Measurements from ENCODE around the gene MOV10. TPM values are rescaled to one million over a fixed set of nuclear protein-coding genes. Genes with fewer than 3 reads are reported as not detected.

The MOV10 gene
- total and polyA plus RNA-seq, 2 of the 13 experiments (the other 11 are each of a cell fraction or from before 2014, with no cell fraction given) = 56.4 to 58.2 TPM

DNA sequence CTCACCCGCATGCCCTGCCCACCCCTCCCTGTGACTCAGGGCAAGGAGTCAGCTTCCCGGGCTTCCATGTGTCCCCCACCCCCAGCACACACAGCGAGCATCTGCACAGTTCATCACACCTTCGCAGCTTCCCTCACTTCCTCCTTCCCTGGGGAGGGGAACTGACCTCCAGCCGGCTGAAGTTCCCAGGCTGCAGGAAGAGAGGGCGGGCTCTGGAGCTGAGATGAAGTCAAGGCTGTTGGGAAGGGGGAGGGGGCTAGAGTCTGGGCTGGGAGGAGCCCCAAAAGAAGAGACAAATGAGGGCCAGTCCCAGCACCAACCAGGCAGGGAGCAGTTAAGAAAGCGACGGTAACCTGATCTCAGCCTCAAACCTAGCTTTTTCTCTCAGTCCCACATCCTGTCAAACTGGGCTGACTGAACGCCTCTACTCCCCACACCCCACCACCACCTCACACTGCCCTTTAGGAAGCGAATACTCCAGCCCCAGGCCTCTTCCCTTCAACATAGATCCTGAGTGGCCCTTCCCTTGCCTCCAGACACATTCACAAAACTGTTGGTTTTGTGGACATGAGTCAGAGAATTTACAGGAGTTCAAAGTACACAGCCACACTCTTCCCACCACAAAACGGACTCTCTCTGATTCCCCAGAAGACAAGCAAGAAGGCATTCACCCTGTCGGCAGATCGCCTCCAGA, 30.6 kb downstream of the MOV10 start (continued):
- TF ChIP-seq, protein P1, sequence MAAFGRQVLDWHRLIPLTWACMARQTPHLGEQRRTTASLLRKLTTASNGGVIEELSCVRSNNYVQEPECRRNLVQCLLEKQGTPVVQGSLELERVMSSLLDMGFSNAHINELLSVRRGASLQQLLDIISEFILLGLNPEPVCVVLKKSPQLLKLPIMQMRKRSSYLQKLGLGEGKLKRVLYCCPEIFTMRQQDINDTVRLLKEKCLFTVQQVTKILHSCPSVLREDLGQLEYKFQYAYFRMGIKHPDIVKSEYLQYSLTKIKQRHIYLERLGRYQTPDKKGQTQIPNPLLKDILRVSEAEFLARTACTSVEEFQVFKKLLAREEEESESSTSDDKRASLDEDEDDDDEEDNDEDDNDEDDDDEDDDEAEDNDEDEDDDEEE (CRISPR knock-in tag; IDR thresholded peaks at IDR 0.05) = no peak
- no peak for TF ChIP-seq ZNF383 (CRISPR knock-in tag; IDR thresholded peaks at IDR 0.05; ENCODE audit: borderline replicate concordance)
- TF ChIP-seq ZNF615 (CRISPR knock-in tag; IDR thresholded peaks at IDR 0.05; ENCODE audit: borderline replicate concordance) = no peak; the same call in 1 of the 2 replicates
- peak; percentile 49; the same call in 1 of the 2 replicates for TF ChIP-seq DRAP1 (CRISPR knock-in tag; IDR thresholded peaks at IDR 0.05)
- TF ChIP-seq IKZF1 (IDR thresholded peaks at IDR 0.05) = no peak
- no peak for TF ChIP-seq SRY (CRISPR knock-in tag; IDR thresholded peaks at IDR 0.05)
- no peak for TF ChIP-seq NFIB (CRISPR knock-in tag; IDR thresholded peaks at IDR 0.05; ENCODE audit: borderline replicate concordance)
- TF ChIP-seq ZNF746 (CRISPR knock-in tag; IDR thresholded peaks at IDR 0.05) = peak; percentile 70
- peak; percentile 35; the same call in 1 of the 2 replicates for TF ChIP-seq KAT8 (CRISPR knock-in tag; IDR thresholded peaks at IDR 0.05)
- TF ChIP-seq KLF13 (CRISPR knock-in tag; IDR thresholded peaks at IDR 0.05) = no peak
- TF ChIP-seq, protein P2, sequence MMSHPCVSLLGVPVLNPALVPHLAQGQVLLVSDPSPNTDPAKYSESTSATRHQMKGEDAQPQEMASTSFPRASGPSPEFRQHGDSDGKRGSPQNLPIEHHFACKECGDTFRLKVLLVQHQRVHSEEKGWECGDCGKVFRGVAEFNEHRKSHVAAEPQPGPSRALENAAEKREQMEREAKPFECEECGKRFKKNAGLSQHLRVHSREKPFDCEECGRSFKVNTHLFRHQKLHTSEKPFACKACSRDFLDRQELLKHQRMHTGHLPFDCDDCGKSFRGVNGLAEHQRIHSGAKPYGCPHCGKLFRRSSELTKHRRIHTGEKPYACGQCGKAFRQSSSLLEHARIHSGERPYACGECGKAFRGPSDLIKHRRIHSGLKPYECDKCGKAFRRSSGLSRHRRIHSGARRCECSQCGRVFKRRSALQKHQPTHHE (CRISPR knock-in tag; IDR thresholded peaks at IDR 0.05; ENCODE audit: borderline replicate concordance) = no peak; the same call in 1 of the 2 replicates
- TF ChIP-seq GPN1 (CRISPR knock-in tag; IDR thresholded peaks at IDR 0.05; ENCODE audit: borderline replicate concordance) = no peak
- TF ChIP-seq PAX8 (CRISPR knock-in tag; IDR thresholded peaks at IDR 0.05; ENCODE audit: borderline replicate concordance) = no peak
- no peak for TF ChIP-seq SETDB1 (CRISPR knock-in tag; IDR thresholded peaks at IDR 0.05; ENCODE audit: borderline replicate concordance)
- TF ChIP-seq, protein P3, sequence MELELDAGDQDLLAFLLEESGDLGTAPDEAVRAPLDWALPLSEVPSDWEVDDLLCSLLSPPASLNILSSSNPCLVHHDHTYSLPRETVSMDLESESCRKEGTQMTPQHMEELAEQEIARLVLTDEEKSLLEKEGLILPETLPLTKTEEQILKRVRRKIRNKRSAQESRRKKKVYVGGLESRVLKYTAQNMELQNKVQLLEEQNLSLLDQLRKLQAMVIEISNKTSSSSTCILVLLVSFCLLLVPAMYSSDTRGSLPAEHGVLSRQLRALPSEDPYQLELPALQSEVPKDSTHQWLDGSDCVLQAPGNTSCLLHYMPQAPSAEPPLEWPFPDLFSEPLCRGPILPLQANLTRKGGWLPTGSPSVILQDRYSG (CRISPR knock-in tag; IDR thresholded peaks at IDR 0.05) = no peak
- TF ChIP-seq HDAC2 (CRISPR knock-in tag; IDR thresholded peaks at IDR 0.05) = no peak
- no peak for TF ChIP-seq THAP7 (CRISPR knock-in tag; IDR thresholded peaks at IDR 0.05)
- no peak for TF ChIP-seq NR1H2 (CRISPR knock-in tag; IDR thresholded peaks at IDR 0.05; ENCODE audit: borderline replicate concordance, low read depth)
- TF ChIP-seq HCFC1 (IDR thresholded peaks at IDR 0.05; ENCODE audit: low read depth, low read length) = no peak
- TF ChIP-seq GMEB1 (CRISPR knock-in tag; IDR thresholded peaks at IDR 0.05; ENCODE audit: borderline replicate concordance) = 0 out of 2 replicates have a peak, but pooled peaks have one; percentile 41
- TF ChIP-seq SNAI1 (CRISPR knock-in tag; IDR thresholded peaks at IDR 0.05; ENCODE audit: borderline replicate concordance) = no peak
- TF ChIP-seq YEATS4 (CRISPR knock-in tag; IDR thresholded peaks at IDR 0.05; ENCODE audit: borderline replicate concordance) = 0 out of 2 replicates have a peak, but pooled peaks have one; percentile 43
- TF ChIP-seq KDM5B (CRISPR knock-in tag; IDR thresholded peaks at IDR 0.05; ENCODE audit: borderline replicate concordance) = no peak
- TF ChIP-seq PTBP1 (IDR thresholded peaks at IDR 0.05; ENCODE audit: low read depth, low read length, poor library complexity, severe bottlenecking) = no peak
